HG02642 (cell line): ENCODE data around the gene COL5A3.

Source experiments
- ATAC-seq: cut with Tn5 transposase; IDR thresholded peaks from one replicate; pipeline ENCODE4 v1.9.1; 2021; ENCODE audit warnings: mild to moderate bottlenecking; ENCODE audit not compliant: unreplicated experiment, poor library complexity

The COL5A3 gene

DNA sequence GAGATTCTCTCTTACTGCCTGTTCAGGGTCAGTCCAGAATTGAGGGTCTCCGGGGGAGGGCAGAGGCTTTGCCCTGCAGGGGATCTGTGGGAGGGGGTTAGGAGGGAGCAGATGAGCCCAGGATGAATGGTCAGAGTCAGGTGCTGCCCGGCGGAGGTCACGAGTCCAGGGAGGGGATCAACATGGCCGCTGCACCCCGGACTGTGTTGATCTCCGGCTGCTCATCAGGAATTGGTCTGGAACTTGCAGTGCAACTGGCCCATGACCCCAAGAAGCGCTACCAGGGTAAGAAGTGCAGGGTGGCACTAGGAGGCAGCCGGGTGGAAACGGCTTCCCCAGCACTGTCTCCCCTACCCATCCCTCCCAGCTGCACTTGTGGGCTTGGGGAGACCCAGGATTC lies 3.0 kb upstream of the COL5A3 start, which contains the start of gene RDH8:
Gene RDH8, plus strand, starts transcription at position 168 of the 400 bp plus-strand sequence. Its CDS starts 15 bp downstream, at position 183.
- no peak for ATAC-seq

DNA sequence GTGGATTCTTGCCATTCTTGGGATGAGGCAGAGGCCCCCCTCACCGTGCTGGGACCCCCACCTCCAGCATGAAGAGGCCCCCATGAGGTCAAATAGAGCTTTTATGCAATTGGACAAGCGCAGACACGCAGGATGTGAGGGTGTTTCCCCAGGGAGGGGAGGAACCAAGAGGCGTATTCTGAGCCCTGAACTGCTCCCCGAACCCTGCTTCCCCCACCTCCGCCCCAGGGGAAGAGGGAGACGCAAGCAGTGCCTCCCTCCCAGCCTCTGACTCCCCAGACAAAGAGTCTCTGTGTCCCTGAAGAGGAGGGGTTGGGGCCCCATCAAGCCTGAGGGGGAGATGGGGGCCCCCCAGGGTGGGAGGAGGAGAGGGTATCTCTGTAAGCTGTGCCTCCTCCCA lies 1.7 kb upstream of the COL5A3 start:
- ATAC-seq: no peak

DNA sequence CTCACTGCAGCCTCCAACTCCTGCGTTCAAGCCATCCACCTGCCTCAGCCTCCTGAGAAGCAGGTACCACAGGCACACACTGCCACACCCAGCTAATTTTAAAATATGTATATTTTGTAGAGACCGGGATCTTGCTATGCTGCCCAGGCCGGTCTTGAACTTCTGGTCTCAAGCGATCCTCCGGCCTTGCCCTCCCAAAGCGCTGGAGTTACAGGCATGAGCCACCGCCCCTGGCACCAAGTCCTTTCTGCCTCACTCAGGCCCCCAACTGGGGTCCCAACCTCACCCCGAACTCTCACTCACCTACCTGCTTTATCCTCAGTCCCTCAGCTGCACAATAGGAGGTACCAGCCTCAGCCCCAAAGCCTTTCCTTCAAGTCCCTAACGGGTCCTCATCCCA lies 635 bp upstream of the COL5A3 start:
- no peak for ATAC-seq

DNA sequence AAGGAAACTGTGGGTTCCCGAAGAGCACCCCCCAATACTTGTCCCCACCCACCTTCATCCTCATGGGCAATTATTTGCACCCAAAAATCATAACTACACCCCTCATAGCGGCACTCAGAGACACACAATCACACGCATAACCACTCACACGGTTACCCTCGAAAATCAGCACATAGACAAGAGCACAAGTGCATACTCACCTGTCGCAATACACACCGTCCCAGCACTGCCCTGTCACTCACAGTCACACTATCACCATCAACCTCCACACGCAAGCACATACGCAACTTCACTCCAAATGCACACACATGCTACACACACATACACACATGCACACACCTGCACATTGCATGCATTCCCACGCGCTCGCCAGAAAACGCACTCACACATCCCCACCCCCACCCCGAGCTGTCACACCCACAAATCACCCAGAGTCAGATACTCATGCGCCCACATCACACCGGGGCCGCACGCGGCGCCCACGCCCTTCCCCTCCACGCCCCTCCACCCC lies 535 bp downstream of the COL5A3 start:
- ATAC-seq: no peak

DNA sequence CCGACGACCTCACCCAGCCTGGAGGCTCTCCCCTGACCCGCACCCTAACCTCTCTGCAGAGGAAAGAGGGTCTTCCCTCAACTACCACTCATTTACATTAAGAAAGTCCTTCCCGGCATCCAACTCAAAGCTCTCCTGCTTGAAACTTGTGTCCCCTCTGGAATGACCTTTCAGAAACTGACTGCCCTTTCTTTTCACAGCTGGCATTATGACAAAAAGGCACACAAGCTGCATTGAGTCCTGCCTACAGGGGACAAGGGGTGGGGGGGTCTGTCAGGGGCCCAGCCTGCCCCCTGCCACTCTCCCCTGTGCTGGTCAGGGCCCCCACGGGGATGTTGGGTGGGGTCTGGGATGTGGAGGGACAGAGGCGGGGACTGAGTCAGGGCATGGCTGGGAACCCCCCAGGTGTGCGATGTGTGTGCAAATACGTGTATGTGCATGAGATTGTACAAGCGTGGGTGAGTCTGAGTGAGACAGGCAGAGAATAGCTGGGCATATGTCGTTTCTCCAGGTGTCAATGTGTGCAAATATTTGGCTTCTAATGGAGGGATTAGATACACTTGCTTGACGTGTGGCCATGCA lies 2.0 kb downstream of the COL5A3 start:
- no peak for ATAC-seq

DNA sequence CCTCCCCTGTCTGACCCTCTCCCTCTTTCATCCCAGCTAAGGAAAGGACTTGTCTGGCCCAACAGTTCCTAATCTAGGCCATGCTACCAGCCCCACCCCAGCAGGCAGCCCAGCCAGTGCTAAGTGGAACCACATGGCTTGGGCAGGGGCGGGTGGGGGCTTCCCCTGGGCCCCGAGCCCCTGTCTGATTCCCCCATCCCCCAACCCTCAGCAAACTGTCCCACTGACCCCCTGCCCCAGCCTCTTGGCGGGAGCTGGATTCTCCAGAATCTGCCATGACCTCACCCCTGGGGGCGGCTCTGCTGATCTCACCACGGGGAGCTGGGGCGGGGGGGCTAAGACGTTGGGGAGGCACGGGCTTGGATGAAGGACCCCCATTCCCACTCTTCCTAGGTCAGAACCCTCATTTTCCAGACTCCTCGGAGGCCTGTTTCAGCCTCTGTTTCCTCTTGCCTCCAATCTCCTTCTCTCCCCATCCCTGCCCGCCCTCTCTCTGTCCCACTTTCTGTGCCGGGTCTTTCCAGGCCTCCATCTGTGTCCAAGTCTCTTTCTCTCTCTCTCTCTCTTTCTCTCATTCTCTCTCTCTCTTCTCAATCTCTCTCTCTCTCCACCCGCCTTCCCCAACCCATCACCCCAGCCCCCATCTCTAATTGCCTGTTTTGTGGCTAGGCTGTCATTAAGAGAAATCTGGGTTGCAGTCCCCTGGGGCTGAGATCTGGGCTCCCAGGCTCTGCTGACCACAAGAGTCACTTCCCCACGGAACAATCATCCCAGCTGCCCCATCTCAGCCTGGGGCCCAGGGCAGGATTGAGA lies 2.7 kb downstream of the COL5A3 start:
- no peak for ATAC-seq

DNA sequence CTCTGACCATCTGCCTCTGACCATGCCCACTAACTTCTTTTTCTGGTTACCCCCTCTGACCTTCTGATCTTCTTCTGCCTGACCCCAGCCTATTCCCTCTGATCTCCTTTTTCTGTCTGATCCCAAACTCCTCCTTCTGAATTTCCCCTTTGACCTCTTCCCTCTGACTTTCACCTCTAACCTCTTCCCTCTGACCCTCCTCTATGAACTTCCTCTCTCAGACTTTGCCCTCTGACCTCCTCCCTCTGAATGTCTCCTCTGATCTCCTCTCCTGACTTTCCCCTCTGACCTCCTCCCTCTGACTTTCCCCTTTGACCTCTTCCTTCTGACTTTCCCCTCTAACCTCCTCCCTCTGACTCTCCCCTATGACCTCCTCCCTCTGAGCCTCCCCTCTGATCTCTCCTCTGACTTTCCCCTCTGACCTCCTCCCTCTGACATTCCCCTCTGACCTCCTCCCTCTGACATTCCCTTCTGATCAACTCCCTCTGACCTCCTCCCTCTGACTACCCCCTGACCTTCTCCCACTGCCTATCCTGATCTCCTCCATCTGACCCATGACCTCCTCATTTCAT lies 3.5 kb downstream of the COL5A3 start:
- ATAC-seq: no peak

DNA sequence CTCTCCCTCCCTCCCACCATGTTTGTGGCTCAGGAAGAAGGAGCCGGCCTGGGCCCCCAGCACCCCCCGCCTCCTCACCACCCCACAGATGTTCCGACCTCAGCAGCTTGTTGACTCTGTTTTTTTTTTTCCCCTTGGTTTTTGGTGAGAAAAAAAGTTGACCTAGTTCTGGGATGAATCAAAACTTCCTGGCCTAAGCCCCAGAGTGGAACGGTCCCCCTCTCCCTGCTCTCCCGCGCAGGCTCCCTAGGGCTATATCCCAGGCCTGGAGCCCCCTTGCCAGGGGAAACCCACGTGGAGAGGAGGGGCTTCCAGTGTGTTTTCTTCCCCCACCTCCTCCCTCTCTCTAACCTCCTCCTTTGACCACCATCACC lies 4.0 kb downstream of the COL5A3 start:
- no peak for ATAC-seq

DNA sequence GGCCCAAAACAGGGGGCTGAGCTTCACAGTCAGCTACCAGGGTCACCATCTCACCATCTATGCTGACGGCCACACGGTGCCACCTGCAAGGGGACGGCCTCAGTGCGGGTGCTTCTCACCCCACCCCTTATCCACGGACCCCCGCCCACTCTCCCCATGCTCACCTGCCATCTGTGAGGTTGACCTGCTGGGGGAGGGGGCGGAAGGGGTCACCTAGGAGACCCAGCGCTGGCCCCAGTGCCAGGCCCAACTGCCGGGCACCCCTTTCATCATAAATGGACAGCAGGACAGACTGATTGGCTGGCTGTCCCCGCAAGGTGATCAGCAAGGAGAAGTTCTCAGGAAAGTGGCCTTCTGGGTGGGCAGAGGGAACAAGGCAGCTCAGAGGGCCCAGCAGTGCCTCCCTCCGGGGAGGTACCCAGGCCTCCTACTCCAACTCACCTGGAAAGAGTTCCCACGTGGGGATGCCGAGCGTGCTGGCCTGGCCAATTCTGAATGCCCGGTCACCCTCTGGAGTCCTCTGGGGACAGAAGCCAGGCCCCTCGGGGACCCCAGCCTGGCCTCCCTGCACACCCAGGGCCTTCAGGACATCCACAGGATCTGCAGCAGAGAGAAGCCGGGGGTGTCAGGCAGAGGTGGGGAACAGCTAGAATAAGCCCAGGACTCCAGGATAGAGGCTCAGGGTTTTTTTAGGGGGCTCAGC lies 4.5 kb downstream of the COL5A3 start:
- no peak for ATAC-seq

DNA sequence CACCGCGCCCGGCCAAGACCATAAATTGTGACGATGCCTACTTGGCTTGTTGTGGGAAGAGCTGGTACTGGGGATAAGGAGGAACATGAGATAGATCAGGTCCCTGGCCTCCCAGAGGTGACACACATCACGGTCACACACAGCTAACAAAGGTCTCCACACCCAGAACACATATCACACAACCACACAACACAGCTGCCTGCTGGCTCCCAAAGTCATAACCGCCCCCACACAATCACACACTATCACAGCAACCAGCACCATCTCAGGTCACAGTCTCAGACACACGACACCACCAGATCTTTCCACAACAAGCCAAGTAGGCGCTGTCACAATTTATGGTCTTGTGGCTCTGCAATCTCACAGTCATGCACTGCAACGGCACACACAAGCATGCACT lies 5.7 kb downstream of the COL5A3 start:
- no peak for ATAC-seq

DNA sequence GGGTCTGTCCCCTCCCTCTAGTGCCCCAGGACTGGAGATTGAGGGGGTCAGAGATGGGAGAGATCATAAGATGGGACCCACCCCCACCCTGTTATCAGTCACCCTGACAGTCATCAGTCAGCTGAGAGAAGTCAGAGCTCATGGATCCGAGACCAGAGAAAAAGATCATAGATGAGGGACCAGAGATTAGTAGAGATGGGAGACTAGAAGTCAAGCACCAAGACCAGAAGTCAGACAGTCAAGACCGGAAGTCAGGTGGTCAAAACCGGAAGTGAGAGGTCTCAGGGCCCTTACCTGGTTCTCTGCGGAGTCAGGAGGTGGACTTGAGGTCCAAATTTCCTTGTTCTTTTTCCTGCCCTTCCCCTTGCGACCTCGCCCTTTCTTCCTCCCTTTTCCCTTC lies 7.0 kb downstream of the COL5A3 start:
- ATAC-seq: no peak

DNA sequence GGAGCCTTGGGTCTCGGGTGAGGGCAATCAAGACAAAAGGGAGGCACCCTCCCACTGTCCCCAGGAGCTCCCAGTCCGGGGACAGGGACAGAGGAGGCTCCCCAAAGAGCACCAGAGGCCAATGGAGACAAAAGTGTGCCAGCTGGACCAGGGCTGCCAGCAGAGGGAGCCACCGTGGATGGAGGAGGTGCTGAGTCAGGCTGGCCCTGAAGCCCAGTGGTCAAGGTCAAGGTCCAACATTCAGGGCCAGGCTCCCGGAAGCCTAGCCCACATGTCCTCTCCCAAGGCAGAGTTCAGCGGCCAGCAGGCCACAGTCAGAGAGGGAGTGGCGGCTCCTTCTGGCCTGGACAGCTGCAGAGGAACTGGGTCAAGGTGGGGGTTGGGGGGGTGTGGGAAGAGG lies 8.4 kb downstream of the COL5A3 start:
- ATAC-seq: no peak

DNA sequence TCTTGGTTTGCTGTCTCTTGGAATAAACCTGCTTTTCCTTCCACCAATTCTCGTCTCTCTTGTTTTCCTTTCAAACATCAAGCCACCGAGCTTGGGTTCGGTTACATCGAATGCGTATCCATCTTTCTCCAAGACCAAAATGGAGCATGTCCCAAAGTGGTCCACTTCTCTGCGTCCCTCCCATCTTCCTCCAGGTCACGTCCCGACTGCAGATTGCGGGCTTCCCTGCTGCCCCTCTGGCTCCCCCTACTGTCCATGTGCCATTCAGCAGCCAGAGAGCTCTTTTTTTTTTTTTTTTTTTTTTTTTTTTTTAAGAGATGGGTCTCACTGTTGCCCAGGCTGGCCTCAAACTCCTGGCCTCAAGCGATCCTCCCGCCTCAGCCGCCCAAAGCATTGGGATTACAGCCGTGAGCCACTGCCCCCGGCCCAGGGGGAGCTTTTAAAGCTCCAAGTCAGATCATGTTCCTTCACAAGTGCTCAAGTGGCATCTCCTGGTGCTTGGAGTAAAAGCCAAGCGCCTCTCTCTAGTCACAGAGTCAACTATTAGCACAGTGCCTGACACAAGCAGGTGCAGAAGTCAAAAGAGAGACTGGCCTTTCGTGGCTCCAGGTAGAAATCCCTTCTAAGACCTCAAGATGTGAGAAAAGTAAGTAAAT lies 10.0 kb downstream of the COL5A3 start:
- no peak for ATAC-seq

DNA sequence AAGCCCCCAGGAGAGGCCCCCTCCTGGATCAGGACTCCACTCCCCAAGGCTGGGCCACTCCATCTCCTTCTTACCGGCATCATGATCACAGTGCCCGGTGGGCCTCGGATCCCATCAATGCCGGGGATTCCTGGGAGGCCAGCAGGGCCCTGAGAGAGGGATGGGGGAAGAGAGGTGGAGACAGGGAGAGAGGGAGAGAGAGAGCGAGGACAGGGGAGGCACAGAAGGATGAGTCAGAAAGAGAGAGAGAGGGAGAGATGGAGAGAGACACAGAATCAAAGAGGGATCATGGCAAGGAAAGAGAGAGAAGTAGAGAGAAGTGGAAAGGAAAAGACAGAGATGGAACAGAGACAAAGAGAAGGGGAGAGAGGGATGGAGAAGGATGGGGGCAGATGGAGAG lies 13.8 kb downstream of the COL5A3 start:
- no peak for ATAC-seq

DNA sequence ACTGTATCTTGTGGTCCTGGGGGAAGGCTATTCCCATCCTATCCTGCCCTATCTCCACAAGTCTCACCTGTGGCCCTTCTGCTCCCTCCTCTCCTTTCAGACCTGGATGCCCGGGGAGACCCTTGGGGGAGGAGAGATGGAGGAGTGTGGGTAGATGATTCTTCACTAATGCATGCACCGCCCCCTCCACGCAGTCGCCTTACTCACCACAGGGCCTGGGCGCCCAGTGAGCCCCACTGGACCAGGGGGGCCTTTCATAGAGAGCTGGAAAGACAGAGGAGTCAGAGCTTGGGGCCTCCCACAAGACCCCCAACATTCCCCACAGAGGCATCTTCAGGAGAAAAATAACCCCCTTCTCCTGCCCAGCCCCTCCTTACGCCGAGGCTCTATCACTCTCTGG lies 14.3 kb downstream of the COL5A3 start:
- no peak for ATAC-seq

DNA sequence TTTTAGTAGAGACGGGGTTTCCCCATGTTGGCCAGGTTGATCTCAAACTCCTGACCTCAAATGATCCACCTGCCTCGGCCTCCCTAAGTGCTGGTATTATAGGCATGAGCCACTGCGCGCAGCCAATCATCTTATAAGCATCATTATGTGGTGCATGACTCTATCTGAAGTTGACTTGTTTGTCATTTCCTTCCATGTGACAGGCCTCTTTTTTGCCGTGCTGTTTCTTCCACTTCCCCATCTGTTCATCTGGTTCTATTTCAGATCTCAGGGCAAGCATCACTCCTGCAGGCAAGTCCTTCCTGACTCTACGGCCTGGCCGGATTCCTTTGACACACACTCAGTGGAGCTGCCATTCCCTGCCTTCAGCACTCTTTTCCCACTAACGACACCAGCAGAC lies 15.2 kb downstream of the COL5A3 start:
- ATAC-seq: no peak

DNA sequence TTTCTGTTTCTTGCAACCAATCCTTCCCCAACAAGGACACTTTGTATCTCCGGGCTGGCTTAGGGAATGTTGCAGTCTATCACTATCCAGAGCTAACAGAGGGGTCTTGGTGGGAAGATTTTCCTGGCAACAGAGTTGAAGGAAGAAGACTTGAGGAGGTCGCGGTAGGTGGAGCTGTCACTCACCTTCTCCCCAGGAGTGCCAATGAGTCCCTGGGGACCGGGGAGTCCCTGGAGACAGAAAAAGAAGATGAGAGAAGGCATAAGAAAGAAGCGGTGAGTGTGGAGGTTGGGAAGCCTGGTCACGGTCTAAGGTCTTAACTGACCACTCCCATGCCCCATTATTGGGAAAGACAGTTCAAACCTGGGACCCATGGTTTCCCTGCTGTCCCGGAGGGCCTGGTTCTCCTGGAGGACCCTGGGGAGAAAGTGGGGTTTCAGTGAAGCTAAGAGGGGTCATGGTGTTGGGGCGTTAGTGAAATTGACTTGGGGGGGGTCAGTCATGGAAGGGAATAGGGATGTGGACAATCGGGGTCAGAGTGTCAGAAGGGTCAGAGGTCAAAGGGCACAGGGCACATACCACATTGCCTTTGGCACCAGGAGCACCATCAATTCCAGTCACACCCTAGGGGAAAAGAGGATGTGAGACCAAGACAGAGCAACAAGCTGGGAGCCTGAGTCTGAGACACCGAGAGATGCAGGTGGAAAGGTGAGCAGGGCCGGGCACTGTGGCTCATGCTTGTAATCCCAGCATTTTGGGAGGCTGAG lies 18.7 kb downstream of the COL5A3 start:
- ATAC-seq: no peak

DNA sequence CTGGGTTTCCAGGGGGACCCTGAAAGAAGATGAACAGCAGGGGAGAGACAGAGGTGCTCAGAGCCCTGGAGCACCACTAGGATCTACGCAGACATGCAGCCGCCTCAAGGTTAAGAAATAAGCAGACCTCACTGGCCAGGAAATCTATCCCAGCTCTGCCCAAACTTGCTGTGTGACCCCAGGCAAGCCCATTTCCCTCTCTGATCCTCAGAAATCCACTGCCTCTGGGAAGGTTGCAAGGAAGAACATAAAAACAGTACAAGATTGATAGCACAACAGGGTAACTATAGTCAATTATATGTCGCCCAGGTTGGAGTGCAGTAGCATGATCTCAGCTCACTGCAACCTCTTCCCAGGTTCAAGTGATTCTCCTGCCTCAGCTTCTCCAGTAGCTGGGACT lies 20.8 kb downstream of the COL5A3 start:
- ATAC-seq: no peak

DNA sequence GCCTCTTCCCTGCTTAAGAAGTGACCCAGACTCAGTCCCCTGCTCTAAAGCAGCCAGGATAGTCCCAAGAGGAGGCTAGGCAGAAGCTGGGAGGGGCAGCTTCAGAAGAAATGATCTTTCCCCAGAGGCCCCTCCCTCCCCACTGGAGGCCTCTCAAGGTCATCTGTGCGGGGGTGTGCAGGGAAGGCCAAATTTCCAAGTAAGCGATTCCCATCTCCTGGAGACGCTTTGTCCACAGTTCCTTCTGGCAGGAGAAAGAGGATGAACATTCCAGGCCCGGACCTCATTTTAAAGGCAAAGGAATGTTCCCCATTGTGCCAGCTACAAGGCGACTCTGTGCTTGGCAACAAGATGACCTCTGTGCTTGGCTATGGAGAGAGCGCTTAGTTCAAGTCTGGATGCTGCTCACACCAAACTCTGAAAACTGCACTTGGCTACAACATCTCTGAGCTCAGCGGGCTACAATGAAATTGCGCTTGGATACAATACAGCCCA lies 23.5 kb downstream of the COL5A3 start:
- ATAC-seq: no peak
